Smooth muscle cell (in vitro differentiated cells): Measurements from ENCODE around the gene ZMYM4. TPM values are rescaled to one million over a fixed set of nuclear protein-coding genes. Genes with fewer than 3 reads are reported as not detected.

Experiments used
- DNase-seq: peaks from one replicate; lab custom pipeline; 2025; ENCODE audit not compliant: unreplicated experiment; lab: John Stamatoyannopoulos, UW
- H2AFZ ChIP-seq: fragments of 200-600 bp; sonication (generic); 2 replicates; pipeline ENCODE4 v1.6.0; 2016; ENCODE audit warnings: antibody characterized with exemption, low read depth, mild to moderate bottlenecking
- H3F3A ChIP-seq: fragments of 200-600 bp; sonication (generic); 2 replicates; pipeline ENCODE4 v1.6.0; 2017; ENCODE audit warnings: antibody characterized with exemption, low read depth
- H3K27ac ChIP-seq: fragments of 200-600 bp; sonication (generic); 2 replicates; pipeline ENCODE4 v1.5.1; 2016; ENCODE audit warnings: low read depth, mild to moderate bottlenecking
- H3K27me3 ChIP-seq: fragments of 200-600 bp; sonication (generic); 2 replicates; pipeline ENCODE4 v1.6.1; 2016; ENCODE audit warnings: low read depth, mild to moderate bottlenecking
- H3K36me3 ChIP-seq: fragments of 200-600 bp; sonication (generic); 2 replicates; pipeline ENCODE4 v1.5.1; 2016; ENCODE audit warnings: low read depth
- H3K4me1 ChIP-seq: fragments of 200-600 bp; sonication (generic); 2 replicates; pipeline ENCODE4 v1.5.1; 2016; ENCODE audit warnings: low read depth
- H3K4me2 ChIP-seq: fragments of 200-600 bp; sonication (generic); 2 replicates; pipeline ENCODE4 v1.6.0; 2016; ENCODE audit warnings: mild to moderate bottlenecking
- H3K4me3 ChIP-seq: fragments of 200-600 bp; sonication (generic); 2 replicates; pipeline ENCODE4 v1.5.1; 2016; ENCODE audit warnings: mild to moderate bottlenecking
- H3K79me2 ChIP-seq: fragments of 200-600 bp; sonication (generic); 2 replicates; pipeline ENCODE4 v1.6.0; 2016; ENCODE audit warnings: low read depth, mild to moderate bottlenecking
- H3K9ac ChIP-seq: fragments of 200-600 bp; sonication (generic); 2 replicates; pipeline ENCODE4 v1.6.0; 2016; ENCODE audit warnings: low read depth
- H3K9me3 ChIP-seq: fragments of 200-600 bp; sonication (generic); replicated peaks from 2 replicates; pipeline ENCODE4 v1.5.1; 2016; ENCODE audit warnings: low read depth
- H4K20me1 ChIP-seq: fragments of 200-600 bp; sonication (generic); 2 replicates; pipeline ENCODE4 v1.6.0; 2016; ENCODE audit warnings: low read depth
- CTCF ChIP-seq: fragments of 200-600 bp; sonication (generic); IDR thresholded peaks from 2 replicates; pipeline ENCODE4 v1.5.1; 2017; ENCODE audit warnings: borderline replicate concordance, mild to moderate bottlenecking, antibody characterized with exemption; ENCODE audit not compliant: insufficient read depth, poor library complexity, severe bottlenecking
- WGBS: methylation state at CpG from one replicate; pipeline ENCODE4 v1.1.7; 2016; ENCODE audit warnings: low lambda C conversion rate; 5-methylcytosine and 5-hydroxymethylcytosine counted together
- polyA plus RNA-seq: library from polyadenylated mRNA; unstranded; fragments of >200 nt; fragmentation: Nextera tagmentation; extraction: Ambion mirVana; gene quantifications from 2 replicates; pipeline ENCODE4 v1.2.1, GENCODE V29; 2016
- total RNA-seq: library from RNA; depleted of rRNA; stranded (reverse); fragments of >200 nt; gene quantifications from 2 replicates; pipeline ENCODE4 v1.2.3, GENCODE V29; 2014

Gene ZMYM4
- total and polyA plus RNA-seq, 2 experiments from 2014 or later, result 18.7 to 27.2 TPM

GRCh38 chr1:35386290-35386689, 117.8 kb downstream of the ZMYM4 start:
- no peaks in the 10 kb centered on the region for H3K27me3 ChIP-seq
- no peak overlapping the region for H3K4me3 ChIP-seq
- no peaks in the 10 kb centered on the region for H3K79me2 ChIP-seq
- H3K27ac ChIP-seq, result no peak overlapping the region
- peaks cover 29% of the 10 kb centered on the region for H3K36me3 ChIP-seq
- no peak overlapping the region for H2AFZ ChIP-seq
- no peaks in the 10 kb centered on the region for H3K4me1 ChIP-seq
- TF ChIP-seq CTCF, result no peak
- H3K4me2 ChIP-seq, result no peak overlapping the region
- no peak overlapping the region for H3K9ac ChIP-seq
- no peaks in the 10 kb centered on the region for H3F3A ChIP-seq
- no peaks in the 10 kb centered on the region for H3K9me3 ChIP-seq
- DNase-seq, result no peak
- 95% methylated on average over 7 of the region's 7 CpGs for WGBS
- no peaks in the 10 kb centered on the region for H4K20me1 ChIP-seq

GRCh38 chr1:35386959-35387358, 118.5 kb downstream of the ZMYM4 start:
- H3K9ac ChIP-seq, result no peak overlapping the region
- no peak overlapping the region for H3K4me2 ChIP-seq
- no peak overlapping the region for H2AFZ ChIP-seq
- no peaks in the 10 kb centered on the region for H3K79me2 ChIP-seq
- no peaks in the 10 kb centered on the region for H3F3A ChIP-seq
- H3K4me1 ChIP-seq, result no peaks in the 10 kb centered on the region
- no peak for TF ChIP-seq CTCF
- H3K36me3 ChIP-seq, result peaks cover 31% of the 10 kb centered on the region
- WGBS, result 93% methylated on average over 6 of the region's 6 CpGs
- no peak overlapping the region for H3K4me3 ChIP-seq
- H3K27me3 ChIP-seq, result no peaks in the 10 kb centered on the region
- H3K27ac ChIP-seq, result no peak overlapping the region
- no peak for DNase-seq
- H3K9me3 ChIP-seq, result no peaks in the 10 kb centered on the region
- no peaks in the 10 kb centered on the region for H4K20me1 ChIP-seq

DNA sequence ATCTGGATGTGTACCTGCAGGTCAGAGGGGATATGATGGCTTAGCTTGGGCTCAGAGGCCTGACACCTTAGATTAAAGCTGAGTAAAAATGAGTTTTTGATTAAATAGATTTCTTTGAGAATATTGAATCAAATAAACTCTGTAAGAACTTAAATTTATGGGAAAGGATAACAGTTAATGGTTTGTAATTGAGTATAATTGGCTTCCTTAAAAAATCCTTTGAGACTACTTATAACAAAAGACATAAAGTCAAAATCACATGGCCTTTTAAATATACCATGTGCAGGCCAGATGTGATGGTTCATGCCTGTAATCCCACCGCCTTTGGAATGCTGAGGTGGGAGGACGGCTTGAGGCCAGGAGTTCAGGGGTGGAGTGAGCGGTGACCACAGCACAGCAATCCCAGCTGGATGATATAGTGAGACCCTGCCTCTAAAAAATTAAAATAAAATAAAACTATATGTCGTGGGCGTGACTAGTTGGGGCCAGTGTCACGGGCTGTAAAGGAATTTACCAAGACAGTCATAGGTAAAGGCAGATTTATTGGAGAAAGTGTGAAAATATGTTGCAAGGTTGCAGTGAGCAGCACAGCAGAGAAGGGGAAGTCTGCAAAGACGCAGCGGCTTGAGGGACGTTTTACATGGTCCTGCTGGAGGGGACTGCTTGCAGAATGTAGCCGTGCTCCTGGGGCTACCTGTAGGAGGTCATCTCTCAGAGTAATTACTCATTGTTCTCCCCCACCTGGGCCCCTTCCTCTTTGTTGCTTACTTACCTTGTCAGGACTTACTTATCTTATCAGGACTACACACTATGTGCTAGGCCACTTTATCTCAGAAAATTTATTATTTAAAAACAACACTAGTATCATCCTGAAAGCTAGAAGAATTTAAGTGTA, 122.3 kb downstream of the ZMYM4 start:
- Histone ChIP-seq H3K36me3 (peaks cover 49% of the 10 kb centered on the region), H3K4me1 (no peaks in the 10 kb centered on the region)
- DNase-seq, result no peak

More for the DNA sequence above, 122.3 kb downstream of the ZMYM4 start:
- no peak overlapping the region for H3K4me2 ChIP-seq
- no peaks in the 10 kb centered on the region for H3K9me3 ChIP-seq
- H4K20me1 ChIP-seq, result no peaks in the 10 kb centered on the region
- H2AFZ ChIP-seq, result no peak overlapping the region
- TF ChIP-seq CTCF, result no peak
- H3K9ac ChIP-seq, result no peak overlapping the region
- no peaks in the 10 kb centered on the region for H3K27me3 ChIP-seq
- 70% methylated on average over 10 of the region's 10 CpGs for WGBS
- H3K27ac ChIP-seq, result no peak overlapping the region
- no peaks in the 10 kb centered on the region for H3F3A ChIP-seq
- no peaks in the 10 kb centered on the region for H3K79me2 ChIP-seq
- H3K4me3 ChIP-seq, result no peak overlapping the region
